Smooth muscle cell (in vitro differentiated cells): Measurements from ENCODE around the gene CRACR2B. TPM values are rescaled to one million over a fixed set of nuclear protein-coding genes. Genes with fewer than 3 reads are reported as not detected.
A peak's percentile ranks its signal among the peaks of the same experiment; 100 is the strongest.

Experiments
- DNase-seq: peaks from one replicate; lab custom pipeline; 2025; ENCODE audit not compliant: unreplicated experiment; lab: John Stamatoyannopoulos, UW
- H2AFZ ChIP-seq: fragments of 200-600 bp; sonication (generic); 2 replicates; pipeline ENCODE4 v1.6.0; 2016; ENCODE audit warnings: antibody characterized with exemption, low read depth, mild to moderate bottlenecking
- H3F3A ChIP-seq: fragments of 200-600 bp; sonication (generic); 2 replicates; pipeline ENCODE4 v1.6.0; 2017; ENCODE audit warnings: antibody characterized with exemption, low read depth
- H3K27ac ChIP-seq: fragments of 200-600 bp; sonication (generic); 2 replicates; pipeline ENCODE4 v1.5.1; 2016; ENCODE audit warnings: low read depth, mild to moderate bottlenecking
- H3K27me3 ChIP-seq: fragments of 200-600 bp; sonication (generic); 2 replicates; pipeline ENCODE4 v1.6.1; 2016; ENCODE audit warnings: low read depth, mild to moderate bottlenecking
- H3K36me3 ChIP-seq: fragments of 200-600 bp; sonication (generic); 2 replicates; pipeline ENCODE4 v1.5.1; 2016; ENCODE audit warnings: low read depth
- H3K4me1 ChIP-seq: fragments of 200-600 bp; sonication (generic); 2 replicates; pipeline ENCODE4 v1.5.1; 2016; ENCODE audit warnings: low read depth
- H3K4me2 ChIP-seq: fragments of 200-600 bp; sonication (generic); 2 replicates; pipeline ENCODE4 v1.6.0; 2016; ENCODE audit warnings: mild to moderate bottlenecking
- H3K4me3 ChIP-seq: fragments of 200-600 bp; sonication (generic); 2 replicates; pipeline ENCODE4 v1.5.1; 2016; ENCODE audit warnings: mild to moderate bottlenecking
- H3K79me2 ChIP-seq: fragments of 200-600 bp; sonication (generic); 2 replicates; pipeline ENCODE4 v1.6.0; 2016; ENCODE audit warnings: low read depth, mild to moderate bottlenecking
- H3K9ac ChIP-seq: fragments of 200-600 bp; sonication (generic); 2 replicates; pipeline ENCODE4 v1.6.0; 2016; ENCODE audit warnings: low read depth
- H3K9me3 ChIP-seq: fragments of 200-600 bp; sonication (generic); replicated peaks from 2 replicates; pipeline ENCODE4 v1.5.1; 2016; ENCODE audit warnings: low read depth
- H4K20me1 ChIP-seq: fragments of 200-600 bp; sonication (generic); 2 replicates; pipeline ENCODE4 v1.6.0; 2016; ENCODE audit warnings: low read depth
- CTCF ChIP-seq: fragments of 200-600 bp; sonication (generic); IDR thresholded peaks from 2 replicates; pipeline ENCODE4 v1.5.1; 2017; ENCODE audit warnings: borderline replicate concordance, mild to moderate bottlenecking, antibody characterized with exemption; ENCODE audit not compliant: insufficient read depth, poor library complexity, severe bottlenecking
- WGBS: methylation state at CpG from one replicate; pipeline ENCODE4 v1.1.7; 2016; ENCODE audit warnings: low lambda C conversion rate; 5-methylcytosine and 5-hydroxymethylcytosine counted together
- polyA plus RNA-seq: library from polyadenylated mRNA; unstranded; fragments of >200 nt; fragmentation: Nextera tagmentation; extraction: Ambion mirVana; gene quantifications from 2 replicates; pipeline ENCODE4 v1.2.1, GENCODE V29; 2016
- total RNA-seq: library from RNA; depleted of rRNA; stranded (reverse); fragments of >200 nt; gene quantifications from 2 replicates; pipeline ENCODE4 v1.2.3, GENCODE V29; 2014

The CRACR2B gene
- total RNA-seq (0.36 and 2.5 TPM in 2 replicates), polyA plus RNA-seq (0.10 and 10.5 TPM in 2 replicates)

DNA sequence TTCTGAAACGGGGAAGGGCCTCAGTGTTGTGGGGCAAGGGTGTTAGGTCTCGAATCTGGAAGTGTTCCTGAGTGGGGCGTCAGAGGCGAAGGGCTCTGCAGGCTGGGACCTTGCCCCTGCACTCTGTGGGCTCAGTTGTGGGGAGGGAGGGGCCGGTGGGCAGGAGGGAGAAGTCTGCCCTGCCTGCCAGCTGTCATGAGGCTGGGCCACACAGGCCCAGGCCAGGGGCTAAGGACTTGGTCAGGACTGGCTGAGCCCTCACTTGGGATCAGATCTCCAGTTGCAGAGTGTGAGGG lies at the start of gene CRACR2B:
TSS of gene CRACR2B (plus strand) at position 23 of the 296 bp plus-strand sequence. CDS start 689 bp downstream, outside the sequence.
- peaks cover 40% of the 10 kb centered on the region for H4K20me1 ChIP-seq
- TF ChIP-seq CTCF: no peak

DNA sequence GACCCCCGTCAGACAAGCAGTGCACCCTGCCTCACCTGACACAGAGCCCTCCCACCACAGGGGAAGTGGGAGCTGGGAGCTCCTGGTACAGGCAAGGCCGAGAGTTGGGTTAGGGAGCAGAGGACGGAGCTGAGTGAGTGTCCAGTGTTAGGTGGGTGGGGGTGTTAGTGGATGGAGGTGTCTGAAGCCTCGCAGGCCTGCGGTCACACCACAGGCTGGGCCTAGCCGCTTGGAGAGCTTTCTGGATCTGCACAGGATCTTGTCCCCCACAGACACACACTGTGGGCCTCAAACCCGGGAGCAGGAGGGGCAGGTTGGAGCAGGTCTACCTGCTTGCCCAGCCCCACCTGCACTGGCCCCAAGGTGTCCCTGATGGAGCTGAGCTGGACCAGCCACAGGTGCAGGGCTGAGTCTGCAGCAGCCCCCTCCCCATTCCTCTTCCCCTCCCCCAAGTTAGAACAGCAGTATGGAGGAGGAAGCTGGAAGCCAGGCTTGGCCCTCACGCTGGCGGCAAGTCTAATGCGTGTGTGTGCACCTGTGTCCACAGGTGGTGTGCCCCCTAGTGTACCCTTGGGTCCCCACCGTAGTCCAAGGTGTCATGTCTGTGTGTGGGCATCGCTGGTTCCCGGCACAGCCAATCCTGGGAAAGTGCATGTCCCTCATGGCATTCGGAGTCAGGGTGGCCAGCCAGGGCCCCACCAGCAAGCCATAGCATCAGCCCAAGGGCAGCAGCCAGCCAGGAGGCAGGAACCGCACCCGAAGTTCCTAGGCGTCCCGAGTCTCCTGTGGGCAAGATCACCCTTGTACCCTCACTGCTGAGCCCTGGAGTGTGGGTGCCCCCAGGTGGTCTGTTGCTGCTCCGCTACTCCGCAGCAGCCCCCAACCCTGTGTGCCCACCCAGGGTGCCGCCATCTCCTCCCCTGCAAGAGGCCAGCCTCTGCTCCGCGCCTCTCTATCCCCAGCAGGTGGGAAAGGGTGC lies 48.5 kb upstream of the CRACR2B start:
- H3K9ac ChIP-seq: no peak overlapping the region
- no peak overlapping the region for H2AFZ ChIP-seq
- H3K9me3 ChIP-seq: no peaks in the 10 kb centered on the region
- H3K36me3 ChIP-seq: no peaks in the 10 kb centered on the region
- no peak overlapping the region for H3K27ac ChIP-seq
- no peak for TF ChIP-seq CTCF
- H3F3A ChIP-seq: no peaks in the 10 kb centered on the region
- no peaks in the 10 kb centered on the region for H3K27me3 ChIP-seq
- DNase-seq: no peak
- no peak overlapping the region for H3K4me2 ChIP-seq
- no peak overlapping the region for H3K4me3 ChIP-seq
- H3K4me1 ChIP-seq: peaks cover 19% of the 10 kb centered on the region
- peaks cover 66% of the 10 kb centered on the region for H4K20me1 ChIP-seq
- 96% methylated on average over 23 of the region's 23 CpGs for WGBS
- peaks cover 40% of the 10 kb centered on the region for H3K79me2 ChIP-seq

More for the DNA sequence above, at the start of gene CRACR2B:
- Histone ChIP-seq H3K36me3 (no peaks in the 10 kb centered on the region), H3K4me2 (peak within 1 kb of the TSS; percentile 83), H2AFZ (no peak within 1 kb of the TSS), H3K4me3 (peak within 1 kb of the TSS; percentile 48), H3K27ac (no peak within 1 kb of the TSS), H3F3A (peaks cover 6% of the 10 kb centered on the region), H3K9ac (no peak within 1 kb of the TSS), H3K9me3 (no peaks in the 10 kb centered on the region), H3K27me3 (peaks cover 65% of the 10 kb centered on the region), H3K79me2 (no peaks in the 10 kb centered on the region), H3K4me1 (peaks cover 42% of the 10 kb centered on the region)
- DNase-seq: no peak
- WGBS: 64% methylated on average over 5 of the region's 5 CpGs

DNA sequence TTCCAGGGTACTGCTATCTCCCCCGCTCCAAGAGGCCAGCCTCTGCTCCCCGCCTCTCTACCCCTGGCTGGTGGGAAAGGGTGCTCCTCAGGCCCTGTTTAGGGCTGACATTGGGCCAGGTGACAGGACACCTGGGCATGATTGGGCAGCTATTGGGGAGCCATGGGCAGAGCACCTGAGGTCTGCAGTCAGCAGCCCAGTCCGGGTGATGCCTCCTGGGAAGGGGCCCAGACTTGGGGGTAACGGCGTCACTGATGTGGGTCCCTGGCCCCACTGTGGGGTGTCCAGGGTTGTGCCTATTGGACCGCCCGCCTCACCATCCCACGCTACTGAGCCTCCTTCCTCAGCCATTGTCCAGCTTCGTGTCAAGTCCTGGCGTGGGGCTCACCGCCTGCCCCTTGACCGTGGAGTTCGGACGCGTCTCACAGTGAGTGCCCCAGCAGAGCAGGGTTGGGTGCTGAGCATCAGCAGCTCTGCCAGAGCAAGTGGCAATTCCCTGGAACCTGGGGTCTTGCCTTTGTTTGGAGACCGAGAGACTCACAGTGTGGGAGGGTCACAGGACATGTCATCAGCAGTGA lies 47.7 kb upstream of the CRACR2B start:
- peaks cover 58% of the 10 kb centered on the region for H4K20me1 ChIP-seq
- no peak overlapping the region for H3K27ac ChIP-seq
- peaks cover 19% of the 10 kb centered on the region for H3K4me1 ChIP-seq
- no peak overlapping the region for H3K9ac ChIP-seq
- no peak overlapping the region for H2AFZ ChIP-seq
- TF ChIP-seq CTCF: no peak
- H3K4me2 ChIP-seq: no peak overlapping the region
- H3K36me3 ChIP-seq: no peaks in the 10 kb centered on the region
- no peaks in the 10 kb centered on the region for H3K9me3 ChIP-seq
- no peaks in the 10 kb centered on the region for H3K27me3 ChIP-seq
- WGBS: 94% methylated on average over 16 of the region's 16 CpGs
- no peak for DNase-seq
- H3F3A ChIP-seq: no peaks in the 10 kb centered on the region
- H3K4me3 ChIP-seq: no peak overlapping the region
- H3K79me2 ChIP-seq: peaks cover 32% of the 10 kb centered on the region
